ENCODE data around the gene TP53.

The TP53 gene

GRCh38 chr17:7712111-7712771, 25.0 kb upstream of the TP53 start:
- peak; percentile 69 for DNase-seq (ENCODE audit: low spot score)
- no peak for TF ChIP-seq CTCF (IDR thresholded peaks at IDR 0.05)
- H3K4me3 ChIP-seq = no peak overlapping the region
- no peak overlapping the region for H3K27ac ChIP-seq

DNA sequence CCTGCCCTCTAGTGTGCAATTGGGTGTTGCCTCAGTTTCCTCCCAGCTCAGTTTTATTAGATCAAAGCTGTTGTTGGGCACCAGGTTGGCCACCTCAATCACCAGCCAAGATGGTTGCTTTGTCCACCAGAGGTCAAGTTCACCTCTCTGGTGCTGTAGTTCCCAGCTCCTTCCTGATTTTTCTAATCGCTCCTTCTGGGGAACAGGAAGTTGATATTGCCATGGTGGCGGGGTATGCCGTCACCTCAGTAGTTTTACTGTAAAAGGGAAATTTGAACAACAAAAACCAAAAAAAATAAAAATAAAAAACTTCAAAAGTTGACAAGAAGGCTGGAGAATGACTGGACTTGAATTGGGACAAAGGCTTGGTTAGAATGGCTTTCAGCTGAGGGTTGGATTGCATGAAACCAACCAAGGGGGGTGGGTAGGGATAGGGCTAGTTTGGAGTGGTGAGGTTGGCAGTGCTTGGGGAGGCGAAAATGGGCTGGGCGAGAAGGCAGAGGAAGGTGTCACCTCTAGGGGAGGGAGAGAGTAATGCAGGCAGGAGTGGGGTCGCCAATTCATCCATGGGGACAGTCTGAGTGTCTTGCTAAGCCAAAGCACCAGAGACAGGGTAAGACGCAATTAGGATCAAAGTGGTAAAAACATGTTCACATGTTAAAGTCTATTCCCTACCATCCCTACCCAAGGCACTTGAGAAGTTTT, 23.9 kb upstream of the TP53 start:
- TF ChIP-seq CTCF (IDR thresholded peaks at IDR 0.05) = no peak

GRCh38 chr17:7710301-7710700, 23.0 kb upstream of the TP53 start:
- Histone ChIP-seq H3K4me3 (no peak overlapping the region), H3K27ac (no peak overlapping the region)
- no peak for DNase-seq (ENCODE audit: low spot score)
- TF ChIP-seq CTCF (IDR thresholded peaks at IDR 0.05) = no peak

More for the DNA sequence above, 23.9 kb upstream of the TP53 start:
- DNase-seq (ENCODE audit: low spot score) = no peak
- Histone ChIP-seq H3K27ac (no peak overlapping the region), H3K4me3 (no peak overlapping the region)

- no peak overlapping the region for H3K27ac ChIP-seq
- DNase-seq (ENCODE audit: low spot score) = peak; percentile 57
- no peak overlapping the region for H3K4me3 ChIP-seq
- no peak for TF ChIP-seq CTCF (IDR thresholded peaks at IDR 0.05)
These were observed 21.7 kb upstream of the TP53 start for GRCh38 chr17:7709031-7709430.

- no peak for TF ChIP-seq CTCF (IDR thresholded peaks at IDR 0.05)
- Histone ChIP-seq H3K4me3 (no peak overlapping the region), H3K27ac (no peak overlapping the region)
- no peak for DNase-seq (ENCODE audit: low spot score)
These were observed 20.8 kb upstream of the TP53 start for GRCh38 chr17:7707858-7708750.

GRCh38 chr17:7707446-7707845, 20.2 kb upstream of the TP53 start:
- no peak for DNase-seq (ENCODE audit: low spot score)
- no peak overlapping the region for H3K4me3 ChIP-seq
- TF ChIP-seq CTCF (IDR thresholded peaks at IDR 0.05) = no peak

More at GRCh38 chr17:7707446-7707845, 20.2 kb upstream of the TP53 start:
- no peak overlapping the region for H3K27ac ChIP-seq

All from coronary artery (tissue), 2 donors.